ENCODE results near the gene VWA8. TPM values are rescaled to one million over a fixed set of nuclear protein-coding genes. Genes with fewer than 3 reads are reported as not detected.

Gene VWA8
- polyA plus RNA-seq, 1 donor (not counting 4 experiments of a cell fraction or from before 2014, with no cell fraction given), result 17.8 TPM

DNA sequence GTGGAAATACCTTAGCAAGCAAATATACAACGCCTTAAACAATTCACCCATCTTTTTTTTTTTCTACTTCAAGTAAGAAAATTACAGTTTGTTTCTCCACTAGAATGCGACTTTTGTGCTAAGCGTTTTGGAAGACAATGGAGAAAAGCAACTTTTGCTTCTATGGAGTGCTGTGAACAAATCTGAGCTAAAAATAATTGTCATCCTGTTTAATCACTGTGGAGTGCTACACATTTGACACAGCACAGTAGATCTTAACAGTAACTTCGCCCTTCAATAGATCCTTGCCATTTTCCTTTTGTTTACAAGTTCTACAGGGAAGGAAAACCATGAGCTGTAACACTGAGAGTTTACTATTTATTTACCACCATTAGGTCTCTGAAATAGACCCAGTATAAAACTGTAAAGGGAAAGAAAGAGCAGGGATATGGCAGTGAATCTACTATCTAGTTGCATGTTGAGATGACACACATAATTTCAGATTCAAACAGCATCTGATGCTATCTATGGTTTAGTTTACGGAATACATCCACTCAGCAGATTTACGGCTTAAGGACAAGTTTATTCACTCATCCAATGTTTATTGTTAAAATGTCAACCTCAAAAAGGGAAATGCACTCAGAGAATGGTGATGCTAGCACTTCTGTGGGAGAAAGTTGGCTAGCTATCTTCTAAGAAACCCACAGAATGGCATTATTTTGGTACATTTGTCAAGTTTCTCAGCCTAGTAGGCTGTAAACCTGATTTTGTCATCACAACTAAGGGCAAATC, 175.3 kb downstream of the VWA8 start:
- Histone ChIP-seq H3K9ac (ENCODE audit: control insufficient read depth, extremely low read depth, insufficient read depth, low read length) (no peak overlapping the region), H2AFZ (ENCODE audit: control insufficient read depth, low read length) (no peak overlapping the region), H3K36me3 (ENCODE audit: control insufficient read depth in 2 of 2, extremely low read depth in 1 of 2, insufficient read depth in 2 of 2, low read length in 2 of 2) (peaks cover 0 to 3% of the 10 kb centered on the region in 2 experiments), H3K9me3 (ENCODE audit: control insufficient read depth, low read depth, low read length) (no peaks in the 10 kb centered on the region), H3K27ac (ENCODE audit: control insufficient read depth, insufficient read depth, low read length) (no peak overlapping the region), H3K79me2 (ENCODE audit: control insufficient read depth, insufficient read depth, low read length) (no peaks in the 10 kb centered on the region), H3K9me1 (ENCODE audit: control insufficient read depth, extremely low read depth, insufficient read depth, low read length) (no peaks in the 10 kb centered on the region), H3K4me2 (ENCODE audit: control insufficient read depth, extremely low read depth, insufficient read depth, low read depth, low read length) (no peak overlapping the region), H4K20me1 (ENCODE audit: control insufficient read depth, extremely low read depth, insufficient read depth, low read length) (no peaks in the 10 kb centered on the region), H3K27me3 (ENCODE audit: control insufficient read depth, extremely low read depth, insufficient read depth, low read length) (no peaks in the 10 kb centered on the region), H3K4me1 (ENCODE audit: control insufficient read depth, extremely low read depth, insufficient read depth, low read length) (peaks cover 20% of the 10 kb centered on the region), H3K4me3 (ENCODE audit: control insufficient read depth in 2 of 3, extremely low read depth in 1 of 3, insufficient read depth in 2 of 3, low read depth in 1 of 3, low read length in 3 of 3) (no peak overlapping the region)
- no peak for DNase-seq (ENCODE audit: low read depth, low spot score)
- TF ChIP-seq EZH2 (IDR thresholded peaks at IDR 0.05; ENCODE audit: low read length), result no peak
- no peak for TF ChIP-seq CTCF (optimal IDR thresholded peaks at IDR 0.05 in 1 of 3, IDR thresholded peaks at IDR 0.05 in 1 of 3, conservative IDR thresholded peaks at IDR 0.05 in 1 of 3; ENCODE audit: extremely low read depth in 1 of 3, insufficient read depth in 2 of 3, low read length in 3 of 3)
- dilution Hi-C loops (cut with MboI; ENCODE audit: extremely low pct_ligation_motif_present, low sequenced_read_pairs), result no loop called here
- no peak for FAIRE-seq

DNA sequence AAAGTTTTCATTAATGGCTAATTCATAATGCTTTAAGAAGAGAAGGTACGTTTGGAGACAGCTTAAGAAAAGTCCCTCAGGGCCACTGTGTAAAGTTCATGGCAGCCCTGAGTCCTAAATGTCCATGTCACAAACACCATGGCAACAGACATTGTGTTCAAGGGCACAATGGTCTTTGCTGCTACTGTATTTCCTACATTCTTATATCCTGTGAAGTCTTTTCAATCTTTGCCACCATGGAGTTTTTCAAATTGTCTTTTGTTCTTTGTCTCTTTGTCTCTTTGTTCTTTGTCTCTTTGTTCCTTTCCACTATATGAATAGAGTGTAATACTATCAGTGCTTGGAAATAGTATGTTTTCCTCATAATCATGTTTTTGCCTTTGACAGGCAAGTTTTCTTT, 178.8 kb downstream of the VWA8 start:
- H3K4me3 ChIP-seq (ENCODE audit: control insufficient read depth in 2 of 3, extremely low read depth in 1 of 3, insufficient read depth in 2 of 3, low read depth in 1 of 3, low read length in 3 of 3), result no peak overlapping the region
- FAIRE-seq, result no peak

More for the DNA sequence above, 178.8 kb downstream of the VWA8 start:
- H3K9me1 ChIP-seq (ENCODE audit: control insufficient read depth, extremely low read depth, insufficient read depth, low read length), result no peaks in the 10 kb centered on the region
- peaks cover under 1 to 3% of the 10 kb centered on the region in 2 experiments for H3K36me3 ChIP-seq (ENCODE audit: control insufficient read depth in 2 of 2, extremely low read depth in 1 of 2, insufficient read depth in 2 of 2, low read length in 2 of 2)
- H3K4me2 ChIP-seq (ENCODE audit: control insufficient read depth, extremely low read depth, insufficient read depth, low read depth, low read length), result no peak overlapping the region
- no peaks in the 10 kb centered on the region for H3K79me2 ChIP-seq (ENCODE audit: control insufficient read depth, insufficient read depth, low read length)
- peaks cover 6% of the 10 kb centered on the region for H3K4me1 ChIP-seq (ENCODE audit: control insufficient read depth, extremely low read depth, insufficient read depth, low read length)
- dilution Hi-C loops (cut with MboI; ENCODE audit: extremely low pct_ligation_motif_present, low sequenced_read_pairs), result no loop called here
- TF ChIP-seq EZH2 (IDR thresholded peaks at IDR 0.05; ENCODE audit: low read length) (no peak), CTCF (optimal IDR thresholded peaks at IDR 0.05 in 1 of 3, IDR thresholded peaks at IDR 0.05 in 1 of 3, conservative IDR thresholded peaks at IDR 0.05 in 1 of 3; ENCODE audit: extremely low read depth in 1 of 3, insufficient read depth in 2 of 3, low read length in 3 of 3) (no peak)
- no peak overlapping the region for H3K9ac ChIP-seq (ENCODE audit: control insufficient read depth, extremely low read depth, insufficient read depth, low read length)
- no peaks in the 10 kb centered on the region for H4K20me1 ChIP-seq (ENCODE audit: control insufficient read depth, extremely low read depth, insufficient read depth, low read length)
- no peaks in the 10 kb centered on the region for H3K9me3 ChIP-seq (ENCODE audit: control insufficient read depth, low read depth, low read length)
- H3K27ac ChIP-seq (ENCODE audit: control insufficient read depth, insufficient read depth, low read length), result no peak overlapping the region
- no peak overlapping the region for H2AFZ ChIP-seq (ENCODE audit: control insufficient read depth, low read length)
- H3K27me3 ChIP-seq (ENCODE audit: control insufficient read depth, extremely low read depth, insufficient read depth, low read length), result no peaks in the 10 kb centered on the region
- DNase-seq (ENCODE audit: low read depth, low spot score), result no peak
